Measurements from ENCODE around the gene KIF26A. TPM values are rescaled to one million over a fixed set of nuclear protein-coding genes. Genes with fewer than 3 reads are reported as not detected.

The KIF26A gene
- total RNA-seq, 1 donor from 2014 or later: 4.4 TPM

- DNase-seq (peak; percentile 46), ATAC-seq (no peak)
- no peak overlapping the region for H3K4me3 ChIP-seq
- H3K4me1 ChIP-seq: no peaks in the 10 kb centered on the region
- H3K36me3 ChIP-seq: no peaks in the 10 kb centered on the region
- H3K9me3 ChIP-seq: no peaks in the 10 kb centered on the region
- intact Hi-C loops (cut with DNase I): no loop called here
- no peak overlapping the region for H3K27ac ChIP-seq
- no peak for TF ChIP-seq CTCF (IDR thresholded peaks at IDR 0.05)
- no peaks in the 10 kb centered on the region for H3K27me3 ChIP-seq (ENCODE audit: low read depth)
Observed at GRCh38 chr14:104144911-104145825, 6.8 kb downstream of the KIF26A start.

DNA sequence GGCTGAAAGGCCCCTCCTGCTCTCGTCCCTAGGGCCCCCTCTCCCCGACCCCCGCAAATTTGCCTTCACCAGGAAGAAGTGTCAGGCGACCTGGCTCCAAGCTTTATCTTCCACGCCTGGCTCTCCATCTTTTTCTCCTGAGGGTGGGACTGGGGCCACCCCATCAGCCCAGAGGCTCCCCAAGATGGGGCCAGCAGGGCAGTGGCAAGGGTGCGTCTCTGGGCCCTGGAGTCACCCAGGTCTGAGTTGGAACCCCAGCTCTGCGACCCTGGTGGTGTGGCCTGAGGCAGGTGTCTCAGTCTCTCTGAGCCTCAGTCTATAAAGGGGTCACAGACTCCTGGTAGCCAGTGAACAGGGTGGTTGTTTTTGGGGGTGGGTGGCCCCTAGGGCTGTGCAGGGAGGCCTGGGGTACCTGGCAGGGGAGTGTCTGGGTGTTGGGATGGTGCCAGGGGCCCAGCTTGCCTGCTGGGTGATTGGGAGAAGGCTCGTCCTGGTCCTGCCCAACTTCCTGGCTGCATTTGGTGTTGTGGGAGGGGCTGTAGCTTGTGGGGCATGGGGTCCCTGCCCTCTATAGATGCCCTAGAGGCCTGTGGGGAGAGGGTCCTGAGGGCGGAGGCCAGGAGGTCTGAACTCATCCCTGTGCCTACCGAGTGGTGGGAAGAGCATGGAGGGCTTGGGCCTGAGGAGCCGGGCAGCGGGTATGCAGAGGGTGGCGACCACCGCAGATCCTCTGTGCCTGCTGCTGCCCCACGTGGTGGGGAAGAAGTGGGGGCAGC lies 7.6 kb downstream of the KIF26A start:
- Histone ChIP-seq H3K4me3 (no peak overlapping the region), H3K4me1 (no peaks in the 10 kb centered on the region), H3K27me3 (ENCODE audit: low read depth) (no peaks in the 10 kb centered on the region), H3K36me3 (no peaks in the 10 kb centered on the region), H3K27ac (no peak overlapping the region), H3K9me3 (no peaks in the 10 kb centered on the region)
- no peak for TF ChIP-seq CTCF (IDR thresholded peaks at IDR 0.05)
- DNase-seq (no peak), ATAC-seq (no peak)
- intact Hi-C loops (cut with DNase I): no loop called here

GRCh38 chr14:104146651-104147345 lies 8.4 kb downstream of the KIF26A start:
- H3K4me3 ChIP-seq: no peak overlapping the region
- TF ChIP-seq CTCF (IDR thresholded peaks at IDR 0.05): no peak
- no peaks in the 10 kb centered on the region for H3K9me3 ChIP-seq
- DNase-seq (no peak), ATAC-seq (no peak)
- H3K27me3 ChIP-seq (ENCODE audit: low read depth): no peaks in the 10 kb centered on the region
- H3K4me1 ChIP-seq: no peaks in the 10 kb centered on the region
- intact Hi-C loops (cut with DNase I): no loop called here
- no peaks in the 10 kb centered on the region for H3K36me3 ChIP-seq
- H3K27ac ChIP-seq: no peak overlapping the region

GRCh38 chr14:104147346-104148125 lies 9.1 kb downstream of the KIF26A start:
- no peak overlapping the region for H3K4me3 ChIP-seq
- ATAC-seq (no peak), DNase-seq (peak; percentile 42)
- H3K36me3 ChIP-seq: no peaks in the 10 kb centered on the region
- no peaks in the 10 kb centered on the region for H3K27me3 ChIP-seq (ENCODE audit: low read depth)
- H3K27ac ChIP-seq: no peak overlapping the region
- intact Hi-C loops (cut with DNase I): no loop called here
- no peaks in the 10 kb centered on the region for H3K9me3 ChIP-seq
- H3K4me1 ChIP-seq: no peaks in the 10 kb centered on the region
- no peak for TF ChIP-seq CTCF (IDR thresholded peaks at IDR 0.05)

Data from lower lobe of right lung (tissue), 2 donors.